Endodermal cell (in vitro differentiated cells): ENCODE data around the gene BARX2. TPM values are rescaled to one million over a fixed set of nuclear protein-coding genes. Genes with fewer than 3 reads are reported as not detected.
A peak's percentile ranks its signal among the peaks of the same experiment; 100 is the strongest.

Source experiments
- DNase-seq: peaks from one replicate; pipeline ENCODE4 v3.0.0-alpha.2; 2017
- H3K27ac ChIP-seq: 2 replicates; pipeline ENCODE4 v1.5.1; 2013; ENCODE audit warnings: mild to moderate bottlenecking, low read depth, low read length, moderate library complexity
- H3K27me3 ChIP-seq: 2 replicates; pipeline ENCODE4 v1.6.1; 2013; ENCODE audit warnings: mild to moderate bottlenecking, low read length, moderate library complexity; ENCODE audit not compliant: insufficient read depth, control insufficient read depth, poor library complexity, severe bottlenecking
- H3K36me3 ChIP-seq: 2 replicates; pipeline ENCODE4 v1.7.0; 2013; ENCODE audit warnings: mild to moderate bottlenecking, low read length, moderate library complexity; ENCODE audit not compliant: control insufficient read depth, insufficient read depth
- H3K4me1 ChIP-seq: one replicate; pipeline ENCODE4 v1.7.0; 2013; ENCODE audit warnings: low read length; ENCODE audit not compliant: control insufficient read depth, insufficient read depth
- H3K4me3 ChIP-seq: 2 replicates; pipeline ENCODE4 v1.5.1; 2013; ENCODE audit warnings: mild to moderate bottlenecking, low read length, moderate library complexity
- H3K9ac ChIP-seq: 2 replicates; pipeline ENCODE4 v1.6.1; 2013; ENCODE audit warnings: mild to moderate bottlenecking, low read length, moderate library complexity; ENCODE audit not compliant: poor library complexity, severe bottlenecking; ENCODE audit errors: extremely low read depth
- H3K9me3 ChIP-seq: 2 replicates; pipeline ENCODE4 v1.6.1; 2013; ENCODE audit warnings: mild to moderate bottlenecking, low read length, moderate library complexity; ENCODE audit not compliant: control insufficient read depth
- H3K27ac Mint-ChIP-seq: 2 replicates; pipeline ENCODE4 v1.8.0; 2020; ENCODE audit warnings: mixed read lengths
- H3K27me3 Mint-ChIP-seq: 2 replicates; pipeline ENCODE4 v1.8.0; 2021; ENCODE audit warnings: mild to moderate bottlenecking, mixed read lengths; ENCODE audit not compliant: insufficient read depth
- H3K36me3 Mint-ChIP-seq: 2 replicates; pipeline ENCODE4 v1.8.0; 2020; ENCODE audit warnings: low read depth, mixed read lengths
- H3K4me1 Mint-ChIP-seq: 2 replicates; pipeline ENCODE4 v1.8.0; 2020; ENCODE audit warnings: mixed read lengths
- H3K4me3 Mint-ChIP-seq: 2 replicates; pipeline ENCODE4 v1.8.0; 2020; ENCODE audit warnings: mild to moderate bottlenecking, moderate library complexity, mixed read lengths
- H3K9me3 Mint-ChIP-seq: 2 replicates; pipeline ENCODE4 v1.8.0; 2020; ENCODE audit warnings: mild to moderate bottlenecking, mixed read lengths
- whole genome bisulfite sequencing, 2 experiments: methylation state at CpG; one replicate each; pipeline versions ENCODE4 v1.1.5 to v1.1.7; 2013; ENCODE audit warnings: missing lambda C conversion rate in 2 of 2, mixed read lengths in 1 of 2; ENCODE audit not compliant: insufficient coverage in 1 of 2, insufficient read length in 1 of 2; 5-methylcytosine and 5-hydroxymethylcytosine counted together
- total RNA-seq, 2 donors: library from RNA; stranded (reverse); fragmentation: NEBNext Ultra II Directional in 1 of 2; extraction: Animal tissue kit (Norgen Biotek cat#: 25700) in 1 of 2; gene quantifications; 2 replicates in 1 of 2; 3 replicates in 1 of 2; pipeline ENCODE4 v1.2.1, GENCODE V29; 2021
- TF ChIP-seq, protein P1 (sequence below): fragments of 200-600 bp; sonication (generic); conservative IDR thresholded peaks from 2 replicates; pipeline ENCODE4 v1.5.0; 2021; ENCODE audit warnings: antibody characterized with exemption, mild to moderate bottlenecking

Gene BARX2
- total RNA-seq, 2 donors from 2014 or later, result not detected

DNA sequence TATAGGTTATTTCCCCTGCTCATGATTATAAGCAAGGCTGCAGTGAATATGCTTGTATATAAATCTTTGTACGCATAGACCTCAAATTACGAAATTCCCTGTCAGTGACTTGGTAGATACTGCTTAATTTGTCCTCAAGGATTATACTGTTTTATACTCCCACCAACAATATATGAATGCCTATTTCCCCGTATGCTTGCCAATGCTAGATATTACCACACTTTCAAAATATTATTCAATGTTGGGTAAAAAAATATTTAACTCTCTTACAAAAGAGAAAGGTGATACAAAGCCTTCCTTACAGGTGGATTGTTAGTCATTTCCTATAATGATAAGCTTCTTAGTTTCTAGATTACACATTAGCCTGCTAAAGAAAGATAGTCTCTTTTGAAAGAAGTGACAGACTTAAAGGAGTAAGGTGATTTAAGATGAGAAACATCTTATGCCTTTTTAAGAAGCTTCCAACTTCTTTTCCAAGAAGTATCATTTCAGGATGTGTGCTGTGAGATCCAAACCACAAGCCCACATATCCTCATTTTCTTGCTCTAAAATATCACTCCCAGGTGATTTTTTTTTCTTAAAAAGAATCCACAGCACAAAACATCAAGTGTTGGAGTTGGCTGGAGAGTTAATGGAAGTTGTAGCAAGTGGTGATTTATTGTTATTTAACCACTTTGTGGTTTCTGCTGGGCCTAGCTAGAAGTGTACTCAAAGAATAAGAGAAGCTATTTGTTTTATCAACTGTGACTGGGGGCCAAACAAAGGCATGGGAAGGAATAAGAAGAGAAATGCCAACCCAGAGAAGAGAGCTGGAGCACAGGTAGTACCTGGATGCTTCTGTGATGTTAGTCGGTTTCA is 59.2 kb downstream of the BARX2 start:
- Histone ChIP-seq H3K4me1 (peaks cover 8% of the 10 kb centered on the region), H3K9ac (no peak overlapping the region), H3K9me3 (peaks cover 17% of the 10 kb centered on the region), H3K27ac (no peak overlapping the region), H3K36me3 (no peaks in the 10 kb centered on the region), H3K27me3 (no peaks in the 10 kb centered on the region), H3K4me3 (peak overlapping the region; percentile 58)
- Mint-ChIP-seq H3K9me3 (peaks cover 26% of the 10 kb centered on the region), H3K27ac (no peak overlapping the region), H3K36me3 (peaks cover 5% of the 10 kb centered on the region), H3K27me3 (peaks cover 6% of the 10 kb centered on the region), H3K4me1 (peaks cover 17% of the 10 kb centered on the region), H3K4me3 (no peak overlapping the region)
- TF ChIP-seq, protein P1, sequence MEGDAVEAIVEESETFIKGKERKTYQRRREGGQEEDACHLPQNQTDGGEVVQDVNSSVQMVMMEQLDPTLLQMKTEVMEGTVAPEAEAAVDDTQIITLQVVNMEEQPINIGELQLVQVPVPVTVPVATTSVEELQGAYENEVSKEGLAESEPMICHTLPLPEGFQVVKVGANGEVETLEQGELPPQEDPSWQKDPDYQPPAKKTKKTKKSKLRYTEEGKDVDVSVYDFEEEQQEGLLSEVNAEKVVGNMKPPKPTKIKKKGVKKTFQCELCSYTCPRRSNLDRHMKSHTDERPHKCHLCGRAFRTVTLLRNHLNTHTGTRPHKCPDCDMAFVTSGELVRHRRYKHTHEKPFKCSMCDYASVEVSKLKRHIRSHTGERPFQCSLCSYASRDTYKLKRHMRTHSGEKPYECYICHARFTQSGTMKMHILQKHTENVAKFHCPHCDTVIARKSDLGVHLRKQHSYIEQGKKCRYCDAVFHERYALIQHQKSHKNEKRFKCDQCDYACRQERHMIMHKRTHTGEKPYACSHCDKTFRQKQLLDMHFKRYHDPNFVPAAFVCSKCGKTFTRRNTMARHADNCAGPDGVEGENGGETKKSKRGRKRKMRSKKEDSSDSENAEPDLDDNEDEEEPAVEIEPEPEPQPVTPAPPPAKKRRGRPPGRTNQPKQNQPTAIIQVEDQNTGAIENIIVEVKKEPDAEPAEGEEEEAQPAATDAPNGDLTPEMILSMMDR, result no peak
- DNase-seq, result no peak
- 81 to 100% methylated on average over 2 to 4 of the region's 4 CpGs for WGBS, 2 experiments

DNA sequence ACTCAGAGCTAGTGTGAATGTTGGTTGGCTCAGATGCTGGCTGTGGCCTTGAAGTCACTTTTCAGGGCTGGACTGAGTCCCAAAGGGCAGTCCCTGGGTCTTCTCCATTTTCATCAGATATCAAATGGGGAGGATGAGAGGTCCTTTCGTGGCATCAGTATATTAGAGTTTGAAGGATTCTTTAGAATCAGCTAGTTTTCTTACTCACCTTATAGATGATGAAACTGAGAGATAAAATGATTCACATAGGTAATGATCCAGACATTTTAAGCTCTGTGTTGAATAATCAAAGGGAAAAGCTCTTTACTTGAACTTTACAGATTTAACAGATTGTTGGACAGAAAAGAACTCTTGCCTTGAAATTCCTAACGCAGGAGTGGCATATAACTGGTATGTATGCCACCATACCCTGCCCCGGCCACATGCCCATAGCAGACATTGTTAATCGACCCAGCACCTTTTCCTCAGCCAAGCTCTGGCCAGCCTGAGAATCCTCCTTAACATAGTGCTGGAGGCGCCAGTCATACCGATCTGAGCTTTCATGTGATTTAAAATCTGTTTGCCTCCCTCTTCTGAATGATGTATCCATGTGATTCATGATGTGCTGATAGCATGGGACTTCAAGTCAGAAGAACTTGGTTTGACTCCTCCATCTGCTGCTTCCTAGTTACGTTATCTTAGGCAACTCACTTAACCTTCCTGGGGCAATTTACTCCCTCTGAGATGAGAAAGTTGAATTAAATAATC is 60.0 kb downstream of the BARX2 start:
- Histone ChIP-seq H3K9me3 (peaks cover 15% of the 10 kb centered on the region), H3K4me1 (peaks cover 8% of the 10 kb centered on the region), H3K9ac (no peak overlapping the region), H3K27ac (no peak overlapping the region), H3K4me3 (peak overlapping the region; percentile 58), H3K36me3 (no peaks in the 10 kb centered on the region), H3K27me3 (no peaks in the 10 kb centered on the region)
- Mint-ChIP-seq H3K36me3 (peaks cover 5% of the 10 kb centered on the region), H3K9me3 (peaks cover 24% of the 10 kb centered on the region), H3K4me3 (no peak overlapping the region), H3K27ac (no peak overlapping the region), H3K4me1 (peaks cover 25% of the 10 kb centered on the region), H3K27me3 (peaks cover 6% of the 10 kb centered on the region)
- TF ChIP-seq, protein P1, result no peak
- no peak for DNase-seq
- 91 to 100% methylated on average over 5 to 6 of the region's 7 CpGs for WGBS, 2 experiments

DNA sequence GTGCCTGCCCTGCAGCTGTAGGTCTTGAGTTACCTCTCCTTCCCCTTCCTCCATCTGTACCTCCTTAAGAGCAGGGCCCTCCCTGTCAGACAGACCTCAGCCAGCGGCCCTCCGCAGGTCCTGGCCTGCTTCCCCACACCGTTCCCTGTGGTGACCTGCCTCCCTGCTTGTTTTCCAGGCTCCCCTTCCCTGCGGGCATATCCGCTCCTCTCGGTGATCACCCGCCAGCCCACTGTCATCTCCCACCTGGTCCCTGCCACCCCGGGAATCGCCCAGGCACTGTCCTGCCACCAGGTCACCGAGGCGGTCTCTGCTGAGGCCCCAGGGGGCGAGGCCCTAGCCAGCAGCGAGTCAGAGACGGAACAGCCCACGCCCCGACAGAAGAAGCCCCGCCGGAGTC is 60.9 kb downstream of the BARX2 start:
- WGBS, 2 experiments, result 93 to 96% methylated on average over 10 to 18 of the region's 18 CpGs
- no peaks in the 10 kb centered on the region for H3K27me3 ChIP-seq
- peaks cover 15% of the 10 kb centered on the region for H3K9me3 Mint-ChIP-seq
- no peak overlapping the region for H3K9ac ChIP-seq
- H3K27ac Mint-ChIP-seq, result peak overlapping the region; percentile 48
- TF ChIP-seq, protein P1, result no peak
- no peak overlapping the region for H3K4me3 Mint-ChIP-seq
- H3K27ac ChIP-seq, result no peak overlapping the region
- H3K27me3 Mint-ChIP-seq, result peaks cover 6% of the 10 kb centered on the region
- H3K4me1 Mint-ChIP-seq, result peaks cover 29% of the 10 kb centered on the region
- H3K36me3 Mint-ChIP-seq, result peaks cover 2% of the 10 kb centered on the region
- no peaks in the 10 kb centered on the region for H3K36me3 ChIP-seq
- H3K9me3 ChIP-seq, result peaks cover 6% of the 10 kb centered on the region
- no peak for DNase-seq
- H3K4me3 ChIP-seq, result no peak overlapping the region
- peaks cover 8% of the 10 kb centered on the region for H3K4me1 ChIP-seq
